LNCaP clone FGC (cell line): ENCODE data around the gene AQR.

Experiments
- DNase-seq: peaks from one replicate; pipeline ENCODE4 v3.0.0-alpha.2; 2011; ENCODE audit warnings: low read depth
- H3K4me3 ChIP-seq: 2 replicates; pipeline ENCODE4 v1.5.1; 2011; ENCODE audit warnings: mild to moderate bottlenecking, low read depth, low read length, control low read depth
- TF ChIP-seq, protein P1 (sequence below): IDR thresholded peaks from 2 replicates; pipeline ENCODE4 v1.5.1; 2012; ENCODE audit warnings: mild to moderate bottlenecking; ENCODE audit not compliant: control insufficient read depth, insufficient read depth; ENCODE audit errors: extremely low read depth

Gene AQR

DNA sequence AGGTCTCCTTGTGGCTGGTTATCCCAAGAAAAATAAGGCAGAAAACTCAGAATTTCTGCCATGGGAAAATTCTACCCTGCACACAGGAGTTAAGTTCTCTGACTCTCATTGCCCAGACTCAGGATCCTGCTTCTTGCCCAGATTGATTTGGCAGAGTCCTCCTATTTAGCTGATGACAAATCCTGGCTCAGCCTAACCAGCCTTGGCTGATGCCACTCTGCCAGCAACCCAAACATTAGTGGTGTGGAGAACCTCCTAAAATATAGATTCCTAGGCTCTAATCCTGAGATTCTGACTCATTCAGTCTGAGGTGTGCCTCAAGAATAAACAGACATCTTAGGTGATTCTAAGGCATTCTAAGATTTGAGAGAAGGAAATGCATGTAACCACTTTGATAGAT, 113.6 kb downstream of the AQR start:
- no peak overlapping the region for H3K4me3 ChIP-seq
- TF ChIP-seq, protein P1, sequence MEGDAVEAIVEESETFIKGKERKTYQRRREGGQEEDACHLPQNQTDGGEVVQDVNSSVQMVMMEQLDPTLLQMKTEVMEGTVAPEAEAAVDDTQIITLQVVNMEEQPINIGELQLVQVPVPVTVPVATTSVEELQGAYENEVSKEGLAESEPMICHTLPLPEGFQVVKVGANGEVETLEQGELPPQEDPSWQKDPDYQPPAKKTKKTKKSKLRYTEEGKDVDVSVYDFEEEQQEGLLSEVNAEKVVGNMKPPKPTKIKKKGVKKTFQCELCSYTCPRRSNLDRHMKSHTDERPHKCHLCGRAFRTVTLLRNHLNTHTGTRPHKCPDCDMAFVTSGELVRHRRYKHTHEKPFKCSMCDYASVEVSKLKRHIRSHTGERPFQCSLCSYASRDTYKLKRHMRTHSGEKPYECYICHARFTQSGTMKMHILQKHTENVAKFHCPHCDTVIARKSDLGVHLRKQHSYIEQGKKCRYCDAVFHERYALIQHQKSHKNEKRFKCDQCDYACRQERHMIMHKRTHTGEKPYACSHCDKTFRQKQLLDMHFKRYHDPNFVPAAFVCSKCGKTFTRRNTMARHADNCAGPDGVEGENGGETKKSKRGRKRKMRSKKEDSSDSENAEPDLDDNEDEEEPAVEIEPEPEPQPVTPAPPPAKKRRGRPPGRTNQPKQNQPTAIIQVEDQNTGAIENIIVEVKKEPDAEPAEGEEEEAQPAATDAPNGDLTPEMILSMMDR, result no peak
- DNase-seq, result peak; percentile 43

DNA sequence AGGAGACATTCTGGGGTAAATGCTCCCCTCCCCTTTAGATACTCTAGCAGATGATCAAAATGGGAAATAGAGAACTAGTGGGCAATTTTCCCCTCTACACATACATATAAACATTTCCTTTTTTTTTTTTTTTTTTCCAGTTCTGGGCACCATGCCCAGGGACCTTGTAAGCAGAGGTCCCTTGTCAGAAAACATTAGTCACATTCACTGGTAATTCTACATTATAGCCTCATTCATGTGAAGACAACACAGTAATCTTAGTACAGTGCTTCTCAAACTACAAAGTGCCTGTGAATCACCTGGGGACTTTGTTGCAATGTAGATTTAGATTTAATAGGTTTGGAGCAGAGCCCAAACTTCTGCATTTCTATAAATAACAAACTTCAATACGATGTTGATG, 114.1 kb downstream of the AQR start:
- DNase-seq, result peak; percentile 32
- TF ChIP-seq, protein P1, result no peak
- no peak overlapping the region for H3K4me3 ChIP-seq

DNA sequence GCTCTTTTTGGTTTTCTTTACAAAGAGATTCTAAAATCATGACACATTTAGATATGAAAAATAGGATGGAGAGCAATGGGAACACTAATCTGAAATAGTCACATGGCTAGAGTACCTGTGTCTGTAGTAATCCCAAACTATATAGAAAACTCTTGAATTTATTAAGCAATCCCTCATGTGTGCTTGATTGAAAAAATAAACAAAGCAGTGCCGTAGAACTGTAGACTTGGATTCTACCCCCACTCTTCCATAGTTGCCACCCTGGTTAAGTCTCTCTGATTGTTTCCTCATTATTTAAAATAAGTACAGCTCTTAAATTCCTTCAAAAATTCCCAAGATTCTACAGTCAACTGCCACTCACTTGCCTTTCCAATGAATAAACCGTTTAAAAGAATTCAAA, 115.3 kb downstream of the AQR start:
- TF ChIP-seq, protein P1, result no peak
- H3K4me3 ChIP-seq, result no peak overlapping the region
- DNase-seq, result no peak

GRCh38 chr15:34853001-34853758, 116.4 kb downstream of the AQR start:
- DNase-seq, result peak; percentile 88
- H3K4me3 ChIP-seq, result no peak overlapping the region
- TF ChIP-seq, protein P1, result peak; percentile 41

DNA sequence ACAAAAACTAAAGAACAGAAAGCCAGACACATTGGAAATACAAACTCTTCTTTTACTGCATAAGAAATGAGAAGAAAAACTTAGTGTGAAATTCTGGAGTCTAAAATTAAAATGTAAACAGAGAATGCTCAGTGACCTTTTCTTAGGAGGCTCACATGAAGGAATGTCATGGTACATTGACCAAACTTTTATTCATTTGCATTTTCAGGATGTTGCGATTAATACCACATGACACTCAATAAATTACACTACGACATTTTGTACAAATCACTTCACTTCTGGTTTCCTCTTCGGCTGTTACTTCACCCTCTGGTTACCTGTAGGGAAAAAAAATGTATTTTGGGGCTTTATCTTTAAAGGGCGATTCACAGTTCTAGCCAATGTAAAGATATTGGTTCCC, 117.8 kb downstream of the AQR start:
- no peak overlapping the region for H3K4me3 ChIP-seq
- no peak for DNase-seq
- TF ChIP-seq, protein P1, result no peak

GRCh38 chr15:34851007-34851406, 118.5 kb downstream of the AQR start:
- TF ChIP-seq, protein P1, result no peak
- no peak overlapping the region for H3K4me3 ChIP-seq
- DNase-seq, result no peak

- H3K4me3 ChIP-seq, result no peak overlapping the region
- TF ChIP-seq, protein P1, result no peak
- DNase-seq, result no peak
Observed at GRCh38 chr15:34850121-34850520, 119.4 kb downstream of the AQR start.
